ENCODE measurements around the gene EHD3.

GRCh38 chr2:31246184-31246852 lies 12.4 kb downstream of the EHD3 start:
- no peak for TF ChIP-seq EZH2 (optimal IDR thresholded peaks at IDR 0.05; ENCODE audit: low read depth, low read length)
- TF ChIP-seq CTCF (IDR thresholded peaks at IDR 0.05; ENCODE audit: low read length): no peak

Measured in MM.1S (cell line).